GM12878 (cell line): ENCODE data around the gene NFYB. TPM values are rescaled to one million over a fixed set of nuclear protein-coding genes. Genes with fewer than 3 reads are reported as not detected.

Experiments used
- ATAC-seq: fragments of 200-7000 bp; cut with Tn5 transposase; 3 replicates; pipeline ENCODE4 v1.9.1; 2020; ENCODE audit warnings: mild to moderate bottlenecking, moderate library complexity
- BruUV-seq: library from RNA; stranded (reverse); fragments of 400-500 nt; replicated peaks from 2 replicates; lab custom pipeline; 2021; lab: Mats Ljungman, UMichigan
- CTCF ChIA-PET: fragments of 300-600 bp; sonication (Branson Sonifier 250); formaldehyde crosslinking; extraction: SDS; loops from one replicate; lab custom pipeline; 2021; ENCODE audit warnings: inconsistent platforms; lab: Yijun Ruan, JAX
- POLR2A ChIA-PET: fragments of 350-600 bp; formaldehyde crosslinking; extraction: SDS; loops from one replicate; lab custom pipeline; 2021; ENCODE audit warnings: inconsistent platforms; lab: Charles Lee
- RAD21 ChIA-PET: fragments of 300-600 bp; sonication (Branson Sonifier 250); formaldehyde crosslinking; loops from one replicate; lab custom pipeline; 2023; ENCODE audit warnings: antibody characterized with exemption; ENCODE audit not compliant: unreplicated experiment; lab: Charles Lee
- SMC1A ChIA-PET: fragments of 300-600 bp; sonication (Branson Sonifier 250); formaldehyde crosslinking; loops from one replicate; lab custom pipeline; 2023; ENCODE audit not compliant: unreplicated experiment, uncharacterized antibody; lab: Charles Lee
- DNase-seq: peaks from one replicate; pipeline ENCODE4 v3.0.0-alpha.2; 2011; ENCODE audit warnings: low read depth, low spot score
- FAIRE-seq: peaks from 3 replicates; lab custom pipeline; 2011; peaks lifted over from hg19 to GRCh38; lab: Jason Lieb, UNC
- H2AFZ ChIP-seq: 2 replicates; pipeline ENCODE4 v1.6.0; 2011; ENCODE audit warnings: low read depth, low read length, control low read depth; ENCODE audit not compliant: control insufficient read depth
- H3K27ac ChIP-seq: 2 replicates; pipeline ENCODE4 v1.5.1; 2011; ENCODE audit warnings: control low read depth; ENCODE audit not compliant: control insufficient read depth, insufficient read depth
- H3K27me3 ChIP-seq, 2 experiments: replicated peaks in 1 of 2; 2 replicates each; pipeline versions ENCODE4 v1.6.0 to v1.6.1; 2011; ENCODE audit warnings: low read length in 1 of 2; ENCODE audit not compliant: control insufficient read depth in 2 of 2, insufficient read depth in 2 of 2
- H3K36me3 ChIP-seq, 2 experiments: 2 replicates each; pipeline ENCODE4 v1.5.1; 2011; ENCODE audit warnings: low read length in 1 of 2; ENCODE audit not compliant: control insufficient read depth in 2 of 2, insufficient read depth in 2 of 2
- H3K4me1 ChIP-seq: 2 replicates; pipeline ENCODE4 v1.6.1; 2011; ENCODE audit warnings: mild to moderate bottlenecking, low read length, moderate library complexity, mixed read lengths; ENCODE audit not compliant: control insufficient read depth, insufficient read depth
- H3K4me2 ChIP-seq: 2 replicates; pipeline ENCODE4 v1.6.0; 2011; ENCODE audit warnings: control low read depth; ENCODE audit not compliant: control insufficient read depth, insufficient read depth
- H3K4me3 ChIP-seq: fragments of 200-600 bp; sonication (generic); 2 replicates; pipeline ENCODE4 v1.5.1; 2016
- H3K79me2 ChIP-seq: 2 replicates; pipeline ENCODE4 v1.6.0; 2011; ENCODE audit warnings: low read length; ENCODE audit not compliant: control insufficient read depth, insufficient read depth
- H3K9ac ChIP-seq: 2 replicates; pipeline ENCODE4 v1.8.0; 2011; ENCODE audit warnings: low read length, control low read depth, mixed read lengths; ENCODE audit not compliant: control insufficient read depth, insufficient read depth
- H3K9me3 ChIP-seq: replicated peaks from 3 replicates; pipeline ENCODE4 v1.5.1; 2011; ENCODE audit warnings: mild to moderate bottlenecking, low read length; ENCODE audit not compliant: control insufficient read depth, insufficient read depth
- H4K20me1 ChIP-seq: 2 replicates; pipeline ENCODE4 v1.6.0; 2011; ENCODE audit not compliant: control insufficient read depth, insufficient read depth
- EZH2 ChIP-seq: IDR thresholded peaks from 2 replicates; pipeline ENCODE4 v1.6.1; 2012; ENCODE audit warnings: low read depth, mild to moderate bottlenecking, control low read depth, inconsistent platforms, low read length, borderline replicate concordance; ENCODE audit not compliant: control insufficient read depth
- WGBS: methylation state at CpG from one replicate; pipeline ENCODE4 v1.1.6; 2016; ENCODE audit warnings: low lambda C conversion rate; ENCODE audit not compliant: insufficient replicate concordance, insufficient coverage; ENCODE audit errors: missing lambda C conversion rate; 5-methylcytosine and 5-hydroxymethylcytosine counted together
- in situ Hi-C: fragments of 300-500 bp; cut with MboI; formaldehyde crosslinking; loops from 9 replicates; pipeline ENCODE4 v1.14.3; 2018; ENCODE audit warnings: mixed read lengths
- intact Hi-C: fragments of 100-400 bp; cut with micrococcal nuclease; formaldehyde crosslinking; loops from one replicate; pipeline ENCODE4 v1.14.2; 2022; ENCODE audit not compliant: unreplicated experiment
- polyA plus RNA-seq, 11 experiments: library from polyadenylated mRNA; depleted of rRNA in 4 of 11; unstranded in 6 of 11; stranded (reverse) in 5 of 11; fragments of >200 nt; fragmentation: Nextera tagmentation in 4 of 11; fragmentation: Illumina TruSeq in 1 of 11; extraction: Ambion mirVana in 4 of 11; extraction: Trizol in 1 of 11; gene quantifications; 1 replicate in 1 of 11; 2 replicates in 10 of 11; pipeline versions ENCODE4 v1.2.1 to v1.2.3, GENCODE V29; 2011 to 2016; ENCODE audit warnings: inconsistent platforms in 2 of 11, missing spikeins in 2 of 11, low read depth in 1 of 11
- small RNA-seq: library from RNA; depleted of rRNA; stranded (forward); fragments of <200 nt; gene quantifications from one replicate; pipeline ENCODE3, GENCODE V24; 2014
- total RNA-seq, 4 experiments: library from RNA; depleted of rRNA in 3 of 4; stranded (reverse); fragments of >200 nt in 3 of 4; fragmentation: Illumina TruSeq in 1 of 4; extraction: Trizol in 1 of 4; gene quantifications; 2 replicates each; pipeline versions ENCODE4 v1.2.1 to v1.2.3, GENCODE V29; 2013 to 2021
- TF ChIP-seq, protein P1 (sequence below): fragments of 450-650 bp; IDR thresholded peaks from 2 replicates; pipeline ENCODE4 v1.6.1; 2016; ENCODE audit warnings: mild to moderate bottlenecking

Gene NFYB
- total and polyA plus RNA-seq, 10 of the 15 experiments (the other 5 are each of a cell fraction or from before 2014, with no cell fraction given), result 13.8 to 42.3 (median 28.2) TPM

DNA sequence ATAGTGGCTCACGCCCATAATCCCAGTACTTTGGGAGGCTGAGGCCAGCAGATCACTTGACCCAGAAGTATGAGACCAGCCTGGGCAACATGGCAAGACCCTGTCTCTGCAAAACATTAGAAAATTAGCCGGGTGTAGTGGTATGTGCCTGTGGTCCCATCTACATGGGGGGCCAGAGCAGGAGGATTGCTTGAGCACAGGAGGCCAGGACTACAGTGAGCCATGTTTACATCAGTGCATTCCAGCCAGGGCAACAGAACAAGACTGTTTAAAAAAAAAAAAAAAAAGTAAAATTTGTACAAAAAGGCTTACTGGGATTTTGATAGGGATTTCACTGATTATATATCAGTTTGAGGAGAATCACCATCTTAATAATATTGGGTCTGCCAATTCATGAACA lies 65.9 kb downstream of the NFYB start:
- H3K27me3 ChIP-seq, result no peaks in the 10 kb centered on the region
- ChIA-PET RAD21 (no interaction called here), POLR2A (no interaction called here), SMC1A (no interaction called here), CTCF (no interaction called here)
- 92% methylated on average over 2 of the region's 2 CpGs for WGBS
- H2AFZ ChIP-seq, result no peak overlapping the region
- H3K36me3 ChIP-seq, result peaks cover 0 to 5% of the 10 kb centered on the region in 2 experiments; a peak in 2 of 4 replicates
- intact Hi-C loops, result no loop called here
- no peaks in the 10 kb centered on the region for H4K20me1 ChIP-seq
- H3K9ac ChIP-seq, result no peak overlapping the region
- no peak overlapping the region for H3K4me2 ChIP-seq
- ATAC-seq, result no peak
- H3K9me3 ChIP-seq, result no peaks in the 10 kb centered on the region; the same call in 1 of the 3 replicates
- H3K27ac ChIP-seq, result no peak overlapping the region
- no peaks in the 10 kb centered on the region; the same call in 1 of the 2 replicates for H3K79me2 ChIP-seq
- no peak overlapping the region for H3K4me3 ChIP-seq
- no peaks in the 10 kb centered on the region for H3K4me1 ChIP-seq
- BruUV-seq, result no TSS peak
- no peak for FAIRE-seq
- DNase-seq, result no peak
- in situ Hi-C loops, result no loop called here
- TF ChIP-seq, protein P1, sequence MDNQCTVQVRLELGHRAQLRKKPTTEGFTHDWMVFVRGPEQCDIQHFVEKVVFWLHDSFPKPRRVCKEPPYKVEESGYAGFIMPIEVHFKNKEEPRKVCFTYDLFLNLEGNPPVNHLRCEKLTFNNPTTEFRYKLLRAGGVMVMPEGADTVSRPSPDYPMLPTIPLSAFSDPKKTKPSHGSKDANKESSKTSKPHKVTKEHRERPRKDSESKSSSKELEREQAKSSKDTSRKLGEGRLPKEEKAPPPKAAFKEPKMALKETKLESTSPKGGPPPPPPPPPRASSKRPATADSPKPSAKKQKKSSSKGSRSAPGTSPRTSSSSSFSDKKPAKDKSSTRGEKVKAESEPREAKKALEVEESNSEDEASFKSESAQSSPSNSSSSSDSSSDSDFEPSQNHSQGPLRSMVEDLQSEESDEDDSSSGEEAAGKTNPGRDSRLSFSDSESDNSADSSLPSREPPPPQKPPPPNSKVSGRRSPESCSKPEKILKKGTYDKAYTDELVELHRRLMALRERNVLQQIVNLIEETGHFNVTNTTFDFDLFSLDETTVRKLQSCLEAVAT, result no peak
- no peak for TF ChIP-seq EZH2

Small RNAs within 50 kb of the gene (small RNA-seq; reads per million reads assigned to genes)
- not detected for gene RNA5SP370

Other genes with a start within 250 kb of the NFYB start
- gene HSP90B1, start 207.8 kb downstream of the NFYB start, total RNA-seq (2014; rRNA removed), result 298 and 306 TPM in 2 replicates
- 644 and 702 TPM in 2 replicates for gene HSP90B1, start 207.8 kb downstream of the NFYB start, total RNA-seq (2014; rRNA removed; fragmentation: Illumina TruSeq; extraction: Trizol)
- 511 and 557 TPM in 2 replicates for gene HSP90B1, start 207.8 kb downstream of the NFYB start, total RNA-seq (2021)
- gene HSP90B1, start 207.8 kb downstream of the NFYB start, polyA plus RNA-seq (2011; rRNA removed), result 443 and 639 TPM in 2 replicates
- gene HSP90B1, start 207.8 kb downstream of the NFYB start, polyA plus RNA-seq (2014; fragmentation: Illumina TruSeq; extraction: Trizol), result 715 and 780 TPM in 2 replicates
- 100 to 1,000 TPM; 254 to 414 TPM for gene HSP90B1, start 207.8 kb downstream of the NFYB start, polyA plus RNA-seq (2014; fragmentation: Nextera tagmentation; extraction: Ambion mirVana)
- 495 and 564 TPM in 2 replicates for gene HSP90B1, start 207.8 kb downstream of the NFYB start, polyA plus RNA-seq (2014; rRNA removed)
- gene HSP90B1, start 207.8 kb downstream of the NFYB start, polyA plus RNA-seq (2016; fragmentation: Nextera tagmentation; extraction: Ambion mirVana), result 100 to 1,000 TPM; 936 to 968 TPM
- 47.5 and 57.8 TPM in 2 replicates for gene TDG, start 172.3 kb downstream of the NFYB start, total RNA-seq (2014; rRNA removed)
- gene TDG, start 172.3 kb downstream of the NFYB start, total RNA-seq (2014; rRNA removed; fragmentation: Illumina TruSeq; extraction: Trizol), result 53.7 and 56.3 TPM in 2 replicates
- gene TDG, start 172.3 kb downstream of the NFYB start, total RNA-seq (2021), result 46.7 and 51.9 TPM in 2 replicates
- gene TDG, start 172.3 kb downstream of the NFYB start, polyA plus RNA-seq (2011; rRNA removed), result 47.5 and 72.3 TPM in 2 replicates
- 63.6 and 70.5 TPM in 2 replicates for gene TDG, start 172.3 kb downstream of the NFYB start, polyA plus RNA-seq (2014; fragmentation: Illumina TruSeq; extraction: Trizol)
- gene TDG, start 172.3 kb downstream of the NFYB start, polyA plus RNA-seq (2014; fragmentation: Nextera tagmentation; extraction: Ambion mirVana), result 10 to 100 TPM; 29.7 to 33.7 TPM
- 44.0 and 50.5 TPM in 2 replicates for gene TDG, start 172.3 kb downstream of the NFYB start, polyA plus RNA-seq (2014; rRNA removed)
- gene TDG, start 172.3 kb downstream of the NFYB start, polyA plus RNA-seq (2016; fragmentation: Nextera tagmentation; extraction: Ambion mirVana), result 10 to 100 TPM; 63.2 to 68.8 TPM
- gene GLT8D2, start 88.0 kb downstream of the NFYB start, total RNA-seq (2014; rRNA removed), result 0.27 and 0.28 TPM in 2 replicates
- 0.28 TPM in 1 of 2 replicates, not detected in the other for gene GLT8D2, start 88.0 kb downstream of the NFYB start, total RNA-seq (2014; rRNA removed; fragmentation: Illumina TruSeq; extraction: Trizol)
- 0.13 and 0.41 TPM in 2 replicates for gene GLT8D2, start 88.0 kb downstream of the NFYB start, total RNA-seq (2021)
- 0.20 and 0.23 TPM in 2 replicates for gene GLT8D2, start 88.0 kb downstream of the NFYB start, polyA plus RNA-seq (2011; rRNA removed)
- gene GLT8D2, start 88.0 kb downstream of the NFYB start, polyA plus RNA-seq (2014; fragmentation: Illumina TruSeq; extraction: Trizol), result 0.37 TPM in 1 of 2 replicates, not detected in the other
- gene GLT8D2, start 88.0 kb downstream of the NFYB start, polyA plus RNA-seq (2014; fragmentation: Nextera tagmentation; extraction: Ambion mirVana), result under 1 TPM; 0.31 to 0.37 TPM
- 0.06 and 0.19 TPM in 2 replicates for gene GLT8D2, start 88.0 kb downstream of the NFYB start, polyA plus RNA-seq (2014; rRNA removed)
- gene GLT8D2, start 88.0 kb downstream of the NFYB start, polyA plus RNA-seq (2016; fragmentation: Nextera tagmentation; extraction: Ambion mirVana), result under 1 TPM; 0.60 to 0.80 TPM
- 8.9 and 9.0 TPM in 2 replicates for gene HCFC2, start 73.7 kb downstream of the NFYB start, total RNA-seq (2014; rRNA removed)
- gene HCFC2, start 73.7 kb downstream of the NFYB start, total RNA-seq (2014; rRNA removed; fragmentation: Illumina TruSeq; extraction: Trizol), result 9.5 TPM in 2 replicates
- 9.2 and 9.4 TPM in 2 replicates for gene HCFC2, start 73.7 kb downstream of the NFYB start, total RNA-seq (2021)
- 14.2 and 19.1 TPM in 2 replicates for gene HCFC2, start 73.7 kb downstream of the NFYB start, polyA plus RNA-seq (2011; rRNA removed)
- gene HCFC2, start 73.7 kb downstream of the NFYB start, polyA plus RNA-seq (2014; fragmentation: Illumina TruSeq; extraction: Trizol), result 7.6 and 8.6 TPM in 2 replicates
- gene HCFC2, start 73.7 kb downstream of the NFYB start, polyA plus RNA-seq (2014; fragmentation: Nextera tagmentation; extraction: Ambion mirVana), result 1 to 10 TPM; 1.8 to 3.8 TPM
- gene HCFC2, start 73.7 kb downstream of the NFYB start, polyA plus RNA-seq (2014; rRNA removed), result 5.7 and 9.1 TPM in 2 replicates
- gene HCFC2, start 73.7 kb downstream of the NFYB start, polyA plus RNA-seq (2016; fragmentation: Nextera tagmentation; extraction: Ambion mirVana), result 10 to 100 TPM; 11.8 to 13.1 TPM
- gene TXNRD1, start 77.6 kb upstream of the NFYB start, total RNA-seq (2014; rRNA removed), result 67.0 and 75.9 TPM in 2 replicates
- 73.7 and 76.7 TPM in 2 replicates for gene TXNRD1, start 77.6 kb upstream of the NFYB start, total RNA-seq (2014; rRNA removed; fragmentation: Illumina TruSeq; extraction: Trizol)
- gene TXNRD1, start 77.6 kb upstream of the NFYB start, total RNA-seq (2021), result 83.7 and 84.6 TPM in 2 replicates
- 60.8 and 77.3 TPM in 2 replicates for gene TXNRD1, start 77.6 kb upstream of the NFYB start, polyA plus RNA-seq (2011; rRNA removed)
- gene TXNRD1, start 77.6 kb upstream of the NFYB start, polyA plus RNA-seq (2014; fragmentation: Illumina TruSeq; extraction: Trizol), result 70.6 TPM in 2 replicates
- 10 to 100 TPM; 52.6 to 56.7 TPM for gene TXNRD1, start 77.6 kb upstream of the NFYB start, polyA plus RNA-seq (2014; fragmentation: Nextera tagmentation; extraction: Ambion mirVana)
- gene TXNRD1, start 77.6 kb upstream of the NFYB start, polyA plus RNA-seq (2014; rRNA removed), result 50.8 and 56.8 TPM in 2 replicates
- 10 to 100 TPM; 68.6 to 68.8 TPM for gene TXNRD1, start 77.6 kb upstream of the NFYB start, polyA plus RNA-seq (2016; fragmentation: Nextera tagmentation; extraction: Ambion mirVana)
- 4.1 and 5.0 TPM in 2 replicates for gene EID3, start 165.5 kb upstream of the NFYB start, total RNA-seq (2014; rRNA removed)
- gene EID3, start 165.5 kb upstream of the NFYB start, total RNA-seq (2014; rRNA removed; fragmentation: Illumina TruSeq; extraction: Trizol), result 6.4 and 7.0 TPM in 2 replicates
- gene EID3, start 165.5 kb upstream of the NFYB start, total RNA-seq (2021), result 3.4 and 4.5 TPM in 2 replicates
- gene EID3, start 165.5 kb upstream of the NFYB start, polyA plus RNA-seq (2011; rRNA removed), result 0.86 and 0.92 TPM in 2 replicates
- 3.8 and 4.9 TPM in 2 replicates for gene EID3, start 165.5 kb upstream of the NFYB start, polyA plus RNA-seq (2014; fragmentation: Illumina TruSeq; extraction: Trizol)
- 1 to 10 TPM; 1.6 to 2.2 TPM for gene EID3, start 165.5 kb upstream of the NFYB start, polyA plus RNA-seq (2014; fragmentation: Nextera tagmentation; extraction: Ambion mirVana)
- 3.8 and 6.0 TPM in 2 replicates for gene EID3, start 165.5 kb upstream of the NFYB start, polyA plus RNA-seq (2014; rRNA removed)
- 1 to 10 TPM; 5.0 to 5.4 TPM for gene EID3, start 165.5 kb upstream of the NFYB start, polyA plus RNA-seq (2016; fragmentation: Nextera tagmentation; extraction: Ambion mirVana)